ENCODE results near the gene CD9. TPM values are rescaled to one million over a fixed set of nuclear protein-coding genes. Genes with fewer than 3 reads are reported as not detected.

Gene CD9
- total RNA-seq, 5 donors from 2014 or later (not counting 1 experiment from before 2014, with no cell fraction given), result 2.6 to 5.7 (median 3.3) TPM

GRCh38 chr12:6233121-6233971 is 33.1 kb downstream of the CD9 start:
- Mint-ChIP-seq H3K4me1 (peaks cover 30 to 38% (median 30%) of the 10 kb centered on the region in 3 donors), H3K27me3 (peaks cover 0 to 8% of the 10 kb centered on the region in 2 donors), H3K4me3 (no peak overlapping the region), H3K36me3 (no peaks in the 10 kb centered on the region), H3K27ac (peak overlapping the region in 1 of 2 donors; percentile 40), H3K9me3 (no peaks in the 10 kb centered on the region)
- peak in 1 of 35 experiments; percentile 13 for DNase-seq
- ChIA-PET POLR2A (no interaction called here), CTCF (no interaction called here)
- H3K4me3 ChIP-seq (ENCODE audit: control insufficient read depth in 1 of 2, extremely low read depth in 1 of 2, low read length in 1 of 2), result no peak overlapping the region
- peaks cover 20 to 40% of the 10 kb centered on the region in 2 experiments for H3K4me1 ChIP-seq (ENCODE audit: control insufficient read depth in 1 of 2, extremely low read depth in 1 of 2, insufficient read depth in 2 of 2, low read length in 2 of 2)
- ATAC-seq (replicated peaks in 1 of 4), result no peak
- H3K36me3 ChIP-seq (ENCODE audit: control insufficient read depth in 2 of 2, extremely low read depth in 1 of 2, insufficient read depth in 1 of 2, low read length in 1 of 2), result no peaks in the 10 kb centered on the region
- 85% methylated on average over 14 of the region's 15 CpGs for WGBS (ENCODE audit: insufficient coverage)
- H3K27me3 ChIP-seq (replicated peaks in 1 of 2; ENCODE audit: control insufficient read depth in 2 of 2, extremely low read depth in 1 of 2, insufficient read depth in 2 of 2, low read length in 1 of 2), result peaks cover 0 to 13% of the 10 kb centered on the region in 2 experiments
- H3K9me3 ChIP-seq, result no peaks in the 10 kb centered on the region
- H3K27ac ChIP-seq (ENCODE audit: low read length), result no peak overlapping the region

GRCh38 chr12:6234214-6234613 is 34.0 kb downstream of the CD9 start:
- ChIA-PET CTCF (no interaction called here), POLR2A (no interaction called here)
- no CpG with 5 or more reads among the region's 3 CpGs for WGBS (ENCODE audit: insufficient coverage)
- Mint-ChIP-seq H3K4me3 (no peak overlapping the region), H3K27me3 (peaks cover 0 to 8% of the 10 kb centered on the region in 2 donors), H3K36me3 (no peaks in the 10 kb centered on the region), H3K9me3 (no peaks in the 10 kb centered on the region), H3K27ac (no peak overlapping the region), H3K4me1 (peaks cover 30 to 38% (median 30%) of the 10 kb centered on the region in 3 donors)
- ATAC-seq (replicated peaks in 1 of 4) (no peak), DNase-seq (no peak)
- Histone ChIP-seq H3K4me3 (ENCODE audit: control insufficient read depth in 1 of 2, extremely low read depth in 1 of 2, low read length in 1 of 2) (no peak overlapping the region), H3K9me3 (no peaks in the 10 kb centered on the region), H3K27ac (ENCODE audit: low read length) (no peak overlapping the region), H3K36me3 (ENCODE audit: control insufficient read depth in 2 of 2, extremely low read depth in 1 of 2, insufficient read depth in 1 of 2, low read length in 1 of 2) (no peaks in the 10 kb centered on the region), H3K27me3 (replicated peaks in 1 of 2; ENCODE audit: control insufficient read depth in 2 of 2, extremely low read depth in 1 of 2, insufficient read depth in 2 of 2, low read length in 1 of 2) (peaks cover 0 to 20% of the 10 kb centered on the region in 2 experiments), H3K4me1 (ENCODE audit: control insufficient read depth in 1 of 2, extremely low read depth in 1 of 2, insufficient read depth in 2 of 2, low read length in 2 of 2) (peaks cover 20 to 35% of the 10 kb centered on the region in 2 experiments)

- ATAC-seq (replicated peaks in 1 of 4), result no peak
- H3K4me3 Mint-ChIP-seq, result no peak overlapping the region
- no peaks in the 10 kb centered on the region for H3K36me3 Mint-ChIP-seq
- H3K27ac Mint-ChIP-seq, result no peak overlapping the region
- peaks cover 18 to 28% of the 10 kb centered on the region in 2 experiments for H3K4me1 ChIP-seq (ENCODE audit: control insufficient read depth in 1 of 2, extremely low read depth in 1 of 2, insufficient read depth in 2 of 2, low read length in 2 of 2)
- peaks cover 0 to 8% of the 10 kb centered on the region in 2 donors for H3K27me3 Mint-ChIP-seq
- no peak overlapping the region for H3K4me3 ChIP-seq (ENCODE audit: control insufficient read depth in 1 of 2, extremely low read depth in 1 of 2, low read length in 1 of 2)
- H3K27me3 ChIP-seq (replicated peaks in 1 of 2; ENCODE audit: control insufficient read depth in 2 of 2, extremely low read depth in 1 of 2, insufficient read depth in 2 of 2, low read length in 1 of 2), result peaks cover 0 to 24% of the 10 kb centered on the region in 2 experiments
- H3K36me3 ChIP-seq (ENCODE audit: control insufficient read depth in 2 of 2, extremely low read depth in 1 of 2, insufficient read depth in 1 of 2, low read length in 1 of 2), result no peaks in the 10 kb centered on the region
- H3K9me3 ChIP-seq, result no peaks in the 10 kb centered on the region
- no peaks in the 10 kb centered on the region for H3K9me3 Mint-ChIP-seq
- no peak overlapping the region for H3K27ac ChIP-seq (ENCODE audit: low read length)
- peaks cover 27 to 38% (median 30%) of the 10 kb centered on the region in 3 donors for H3K4me1 Mint-ChIP-seq
- WGBS (ENCODE audit: insufficient coverage), result 82% methylated on average over 6 of the region's 7 CpGs
- CTCF ChIA-PET, result no interaction called here
- DNase-seq, result no peak
- POLR2A ChIA-PET, result no interaction called here
These were observed 34.7 kb downstream of the CD9 start for GRCh38 chr12:6234906-6235305.

GRCh38 chr12:6235499-6235898 is 35.3 kb downstream of the CD9 start:
- Mint-ChIP-seq H3K36me3 (no peaks in the 10 kb centered on the region), H3K27ac (no peak overlapping the region), H3K9me3 (no peaks in the 10 kb centered on the region), H3K4me1 (peaks cover 22 to 34% (median 26%) of the 10 kb centered on the region in 3 donors), H3K4me3 (no peak overlapping the region), H3K27me3 (peaks cover 0 to 8% of the 10 kb centered on the region in 2 donors)
- H3K9me3 ChIP-seq, result no peaks in the 10 kb centered on the region
- H3K27ac ChIP-seq (ENCODE audit: low read length), result no peak overlapping the region
- 85% methylated on average over 9 of the region's 9 CpGs for WGBS (ENCODE audit: insufficient coverage)
- ChIA-PET POLR2A (no interaction called here), CTCF (no interaction called here)
- DNase-seq, result no peak
- peaks cover 13 to 22% of the 10 kb centered on the region in 2 experiments for H3K4me1 ChIP-seq (ENCODE audit: control insufficient read depth in 1 of 2, extremely low read depth in 1 of 2, insufficient read depth in 2 of 2, low read length in 2 of 2)
- ATAC-seq (replicated peaks in 1 of 4), result no peak
- H3K27me3 ChIP-seq (replicated peaks in 1 of 2; ENCODE audit: control insufficient read depth in 2 of 2, extremely low read depth in 1 of 2, insufficient read depth in 2 of 2, low read length in 1 of 2), result peaks cover 0 to 24% of the 10 kb centered on the region in 2 experiments
- no peaks in the 10 kb centered on the region for H3K36me3 ChIP-seq (ENCODE audit: control insufficient read depth in 2 of 2, extremely low read depth in 1 of 2, insufficient read depth in 1 of 2, low read length in 1 of 2)
- no peak overlapping the region for H3K4me3 ChIP-seq (ENCODE audit: control insufficient read depth in 1 of 2, extremely low read depth in 1 of 2, low read length in 1 of 2)

GRCh38 chr12:6235906-6236640 is 35.9 kb downstream of the CD9 start:
- CTCF ChIA-PET, result no interaction called here

GRCh38 chr12:6236641-6236940 is 36.4 kb downstream of the CD9 start:
- Histone ChIP-seq H3K4me1 (ENCODE audit: control insufficient read depth in 1 of 2, extremely low read depth in 1 of 2, insufficient read depth in 2 of 2, low read length in 2 of 2) (peaks cover 6 to 12% of the 10 kb centered on the region in 2 experiments), H3K27ac (ENCODE audit: low read length) (no peak overlapping the region), H3K9me3 (no peaks in the 10 kb centered on the region), H3K4me3 (ENCODE audit: control insufficient read depth in 1 of 2, extremely low read depth in 1 of 2, low read length in 1 of 2) (no peak overlapping the region), H3K36me3 (ENCODE audit: control insufficient read depth in 2 of 2, extremely low read depth in 1 of 2, insufficient read depth in 1 of 2, low read length in 1 of 2) (no peaks in the 10 kb centered on the region), H3K27me3 (replicated peaks in 1 of 2; ENCODE audit: control insufficient read depth in 2 of 2, extremely low read depth in 1 of 2, insufficient read depth in 2 of 2, low read length in 1 of 2) (peaks cover 0 to 26% of the 10 kb centered on the region in 2 experiments)
- WGBS (ENCODE audit: insufficient coverage), result 87% methylated on average over 5 of the region's 6 CpGs
- Mint-ChIP-seq H3K4me1 (peaks cover 11 to 23% (median 15%) of the 10 kb centered on the region in 3 donors), H3K36me3 (no peaks in the 10 kb centered on the region), H3K4me3 (no peak overlapping the region), H3K9me3 (no peaks in the 10 kb centered on the region), H3K27ac (no peak overlapping the region), H3K27me3 (peaks cover 0 to 8% of the 10 kb centered on the region in 2 donors)
- ChIA-PET POLR2A (no interaction called here), CTCF (no interaction called here)
- DNase-seq (no peak), ATAC-seq (replicated peaks in 1 of 4) (no peak)

More at GRCh38 chr12:6235906-6236640, 35.9 kb downstream of the CD9 start:
- WGBS (ENCODE audit: insufficient coverage), result 94% methylated on average over 14 of the region's 22 CpGs
- no peaks in the 10 kb centered on the region for H3K9me3 Mint-ChIP-seq
- H3K27ac ChIP-seq (ENCODE audit: low read length), result no peak overlapping the region
- no peaks in the 10 kb centered on the region for H3K36me3 ChIP-seq (ENCODE audit: control insufficient read depth in 2 of 2, extremely low read depth in 1 of 2, insufficient read depth in 1 of 2, low read length in 1 of 2)
- ATAC-seq (replicated peaks in 1 of 4) (no peak), DNase-seq (no peak)
- peaks cover 0 to 24% of the 10 kb centered on the region in 2 experiments for H3K27me3 ChIP-seq (replicated peaks in 1 of 2; ENCODE audit: control insufficient read depth in 2 of 2, extremely low read depth in 1 of 2, insufficient read depth in 2 of 2, low read length in 1 of 2)
- H3K9me3 ChIP-seq, result no peaks in the 10 kb centered on the region
- POLR2A ChIA-PET, result no interaction called here
- H3K4me3 Mint-ChIP-seq, result no peak overlapping the region
- H3K27me3 Mint-ChIP-seq, result peaks cover 0 to 8% of the 10 kb centered on the region in 2 donors
- peaks cover 11 to 17% of the 10 kb centered on the region in 2 experiments for H3K4me1 ChIP-seq (ENCODE audit: control insufficient read depth in 1 of 2, extremely low read depth in 1 of 2, insufficient read depth in 2 of 2, low read length in 2 of 2)
- H3K4me3 ChIP-seq (ENCODE audit: control insufficient read depth in 1 of 2, extremely low read depth in 1 of 2, low read length in 1 of 2), result no peak overlapping the region
- no peak overlapping the region for H3K27ac Mint-ChIP-seq
- no peaks in the 10 kb centered on the region for H3K36me3 Mint-ChIP-seq
- peaks cover 16 to 28% (median 21%) of the 10 kb centered on the region in 3 donors for H3K4me1 Mint-ChIP-seq

All from T-cell (primary cell).